NCI-H2196 (cell line): ENCODE data around the gene DACH1.

Experiments
- DNase-seq: peaks from one replicate; lab custom pipeline; 2025; ENCODE audit not compliant: unreplicated experiment; lab: John Stamatoyannopoulos, UW

Gene DACH1

GRCh38 chr13:71830736-71831135 lies 36.3 kb downstream of the DACH1 start:
- DNase-seq = no peak

DNA sequence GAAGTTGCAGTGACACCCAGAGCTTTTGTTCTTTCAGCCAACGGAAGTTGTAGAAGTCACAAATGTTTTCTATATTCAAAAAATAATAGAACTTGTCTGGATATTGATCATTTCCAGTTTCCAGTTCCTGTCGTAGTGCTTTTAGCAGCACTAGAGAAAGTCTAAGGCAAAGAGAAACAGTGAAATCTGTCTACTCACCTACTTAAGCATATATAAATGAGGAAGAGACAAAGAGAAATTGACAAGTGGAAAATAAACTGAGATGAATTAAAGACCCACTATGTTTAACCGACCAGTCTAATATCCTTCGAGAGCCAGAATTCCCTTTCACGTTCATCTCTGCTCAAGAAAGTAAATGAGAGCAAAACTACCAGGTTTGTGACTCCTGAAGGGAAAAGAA lies 36.7 kb downstream of the DACH1 start:
- DNase-seq = no peak

- no peak for DNase-seq
These were observed 37.5 kb downstream of the DACH1 start for GRCh38 chr13:71829547-71829946.

DNA sequence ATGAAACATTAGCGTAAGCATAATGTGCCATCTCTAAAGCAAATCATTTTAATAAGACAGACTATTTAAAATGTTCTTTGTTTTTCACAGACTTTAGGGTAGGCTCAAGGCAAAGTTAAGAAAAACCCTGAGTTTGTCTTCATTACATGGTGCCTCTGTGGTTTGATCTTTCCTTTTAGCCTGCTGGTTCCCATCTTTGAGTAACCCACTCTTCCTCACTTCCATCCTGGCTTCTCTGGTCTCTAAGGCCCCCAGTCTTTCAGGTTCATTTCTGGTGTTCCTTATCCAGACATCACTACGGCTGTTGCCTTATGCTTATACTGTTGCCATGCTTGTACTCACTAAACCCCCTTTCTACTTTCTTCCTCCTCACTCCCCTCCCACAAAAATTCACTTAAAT lies 38.4 kb downstream of the DACH1 start:
- DNase-seq = no peak

DNA sequence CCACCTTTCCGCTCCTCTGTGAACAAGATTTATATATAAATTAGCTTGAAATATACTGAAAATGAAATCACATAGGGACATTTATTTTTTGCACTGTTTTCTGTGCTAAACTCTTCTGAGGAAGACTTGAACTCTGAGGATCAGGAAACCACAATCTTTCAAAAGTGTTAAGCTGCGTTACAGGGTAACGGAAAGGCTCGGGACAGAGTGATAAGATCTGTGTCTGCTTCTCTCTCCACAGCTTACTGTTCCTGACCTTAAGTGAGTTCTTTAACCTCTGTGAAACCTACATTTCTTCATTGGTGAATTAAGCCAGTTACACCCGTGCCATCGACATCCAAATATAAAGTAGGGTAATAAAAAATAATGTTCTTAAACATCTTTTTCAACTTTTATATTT lies 38.9 kb downstream of the DACH1 start:
- DNase-seq = no peak

DNA sequence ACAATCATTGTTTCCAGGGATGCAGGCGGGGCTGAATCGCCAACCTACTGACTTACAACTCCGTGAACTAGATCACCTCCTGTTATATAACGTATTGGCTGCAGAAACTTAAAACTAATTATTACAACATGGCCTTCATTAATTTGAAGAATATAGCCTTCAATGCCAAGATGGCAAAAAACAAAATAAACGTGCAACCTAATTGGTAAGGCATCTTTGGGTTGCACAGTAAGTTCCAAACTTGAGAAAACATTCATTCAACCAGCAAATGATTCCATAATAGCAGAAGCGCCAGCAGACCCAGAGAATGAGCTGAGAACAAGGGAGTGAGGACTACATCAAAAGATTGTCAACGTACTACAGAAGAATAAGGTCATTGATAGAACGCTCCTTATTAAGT lies 39.8 kb downstream of the DACH1 start:
- no peak for DNase-seq

DNA sequence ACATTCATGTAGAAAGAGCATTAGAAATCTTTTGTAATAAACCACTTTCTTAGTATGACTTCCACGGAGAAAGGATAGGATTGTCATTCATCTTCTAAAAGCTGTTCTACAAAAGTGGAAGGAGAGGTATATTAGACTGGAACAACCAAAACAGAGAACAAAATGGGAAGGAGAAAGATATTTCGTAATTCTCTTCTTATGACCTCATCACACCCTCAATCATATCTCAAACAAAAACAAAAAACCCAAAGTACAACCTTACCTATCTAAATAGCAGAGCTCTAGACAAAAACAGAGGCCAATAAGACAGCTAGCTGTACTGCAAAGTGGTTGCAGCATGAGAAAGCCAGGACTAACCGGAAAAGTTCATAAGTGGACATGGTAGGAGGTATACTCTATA lies 46.3 kb downstream of the DACH1 start:
- no peak for DNase-seq

- no peak for DNase-seq
These were observed 49.7 kb downstream of the DACH1 start for GRCh38 chr13:71817335-71817734.

DNA sequence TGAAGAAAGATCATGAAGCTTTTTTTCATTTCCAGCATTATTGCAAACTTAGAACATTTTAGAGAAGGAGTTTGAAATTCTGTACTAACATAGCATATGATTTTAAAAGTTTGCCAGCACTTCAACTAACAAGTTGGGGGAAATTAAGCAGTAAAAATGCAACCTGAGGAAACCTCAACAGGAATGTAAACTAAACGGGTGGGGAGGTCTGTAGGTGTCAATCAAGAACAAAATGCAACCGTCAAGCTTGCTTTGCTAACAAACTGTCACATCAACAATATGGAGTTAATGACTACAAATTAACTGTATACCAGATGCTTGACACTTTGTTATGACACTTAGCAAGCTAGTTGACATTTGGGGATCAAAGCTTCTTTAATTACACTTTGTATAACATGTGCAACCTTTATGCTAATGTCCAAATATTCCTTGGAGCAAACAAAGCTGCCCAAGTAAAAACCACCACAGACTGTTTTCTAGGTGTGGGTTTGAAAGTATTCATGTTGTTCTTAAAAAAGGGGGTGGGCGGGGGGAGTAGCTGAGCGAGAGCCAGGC lies 52.1 kb downstream of the DACH1 start:
- DNase-seq = no peak

GRCh38 chr13:71813187-71813586 lies 53.8 kb downstream of the DACH1 start:
- DNase-seq = no peak

DNA sequence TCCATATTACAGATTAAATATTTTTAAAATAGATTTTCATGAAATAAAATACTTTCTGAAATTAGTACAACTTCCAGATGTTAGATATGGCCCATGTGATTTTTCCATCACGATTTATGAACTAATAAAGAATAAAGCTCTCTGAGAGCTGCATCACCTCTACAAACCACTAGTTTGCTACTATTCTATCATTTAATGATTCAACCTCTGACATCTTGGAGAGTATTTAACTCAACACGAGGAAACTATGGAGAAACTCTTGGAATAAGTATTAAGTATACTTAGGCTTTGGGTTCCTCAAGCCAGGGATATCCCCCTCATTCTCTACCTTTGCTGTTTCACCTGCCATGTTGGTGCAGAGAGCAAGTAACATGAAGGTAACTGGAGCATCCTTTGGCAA lies 55.7 kb downstream of the DACH1 start:
- DNase-seq = no peak

DNA sequence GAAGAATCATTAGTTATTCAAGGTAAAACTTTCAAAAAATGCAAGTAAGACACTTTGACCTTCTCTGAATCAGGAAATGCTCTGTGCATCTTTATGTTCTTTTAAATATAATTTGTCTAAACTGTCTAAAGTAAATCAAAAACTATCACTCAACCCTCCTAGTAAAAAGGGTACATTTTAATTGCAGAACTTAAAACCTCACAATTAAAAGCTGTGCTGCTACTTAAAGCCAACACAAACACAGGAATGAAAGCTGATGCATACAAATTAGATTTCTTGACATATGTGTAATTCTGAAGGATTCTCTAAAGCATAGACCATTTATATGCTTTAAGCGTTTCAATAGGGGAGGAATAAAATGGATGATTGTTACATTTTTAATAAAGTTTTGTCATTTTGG lies 58.3 kb downstream of the DACH1 start:
- DNase-seq = no peak

- no peak for DNase-seq
These were observed 60.1 kb downstream of the DACH1 start for GRCh38 chr13:71806886-71807285.

DNA sequence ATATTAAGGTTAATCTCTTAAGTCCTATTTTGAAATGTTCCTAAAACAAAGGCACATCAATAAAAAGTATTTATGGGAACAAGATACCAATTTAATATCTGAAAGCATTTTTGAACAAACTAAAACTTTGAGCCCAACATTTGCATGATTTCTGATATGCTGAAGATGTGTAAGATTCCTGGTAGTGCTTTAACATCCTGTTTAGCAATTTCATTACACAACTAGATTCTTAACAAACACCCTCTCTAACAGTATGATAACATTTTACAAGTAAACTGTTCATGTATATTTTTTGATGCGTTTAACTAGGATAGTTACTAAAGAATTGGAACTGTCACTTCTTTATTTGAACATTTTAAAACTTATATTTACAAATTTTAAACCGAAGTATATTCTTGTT lies 63.9 kb downstream of the DACH1 start:
- DNase-seq = no peak

DNA sequence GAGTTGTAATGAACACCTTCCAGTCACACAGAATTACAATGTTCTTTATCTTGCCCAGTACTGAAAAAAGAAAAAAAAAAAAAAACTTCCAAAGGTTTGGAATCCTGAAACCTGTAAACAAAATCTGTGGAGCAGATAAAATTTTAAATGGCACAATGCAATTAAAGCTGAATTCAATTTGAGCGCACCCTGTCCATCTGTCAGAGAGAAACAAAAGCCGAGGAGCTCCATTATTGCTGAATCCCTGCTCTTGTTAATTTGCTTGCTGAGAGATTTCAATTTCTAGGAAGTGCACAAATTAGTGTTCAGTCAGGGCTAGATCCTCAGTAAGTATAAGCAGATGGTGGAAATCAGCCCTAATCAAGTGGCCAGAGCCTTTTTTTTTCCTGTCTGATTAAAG lies 65.2 kb downstream of the DACH1 start:
- DNase-seq = no peak

GRCh38 chr13:71801165-71801760 lies 65.7 kb downstream of the DACH1 start:
- DNase-seq = no peak

GRCh38 chr13:71799324-71799723 lies 67.7 kb downstream of the DACH1 start:
- no peak for DNase-seq

DNA sequence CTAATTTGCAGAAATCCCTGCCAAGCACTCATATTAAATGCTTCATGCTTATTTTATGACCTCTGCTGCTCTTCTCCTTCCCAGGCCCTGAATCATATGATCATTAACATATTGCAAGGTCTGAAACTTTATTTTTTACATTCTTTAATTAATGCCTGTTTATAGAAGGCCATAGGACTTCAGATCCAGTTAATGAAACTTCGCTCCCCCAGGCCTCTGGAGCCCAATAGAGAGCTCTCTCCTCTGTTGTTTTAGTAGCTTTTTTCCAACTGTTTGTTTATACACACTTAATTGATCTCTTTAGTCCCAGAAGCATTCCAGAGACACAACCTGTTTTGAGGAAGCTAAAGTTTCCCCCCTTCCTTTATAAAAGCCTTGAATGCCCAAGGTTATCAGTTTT lies 68.3 kb downstream of the DACH1 start:
- no peak for DNase-seq

DNA sequence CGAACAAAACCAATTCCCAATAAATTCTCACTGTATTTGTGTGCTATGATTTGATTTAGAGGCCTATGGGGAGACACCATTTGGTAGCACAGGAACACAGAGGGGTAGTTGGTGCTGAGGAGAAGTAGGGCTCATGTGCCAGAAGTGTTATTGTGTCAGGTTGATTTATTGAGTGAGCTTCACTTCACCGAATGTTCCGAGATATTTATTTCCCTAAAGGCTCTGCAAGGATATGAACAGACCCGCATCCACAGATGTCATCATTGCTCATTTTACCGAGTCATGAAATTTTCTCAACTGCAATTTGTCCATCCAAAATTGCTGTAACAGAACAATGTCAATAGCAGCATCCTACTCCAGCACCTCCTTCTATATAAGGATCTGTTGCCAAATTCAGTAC lies 69.5 kb downstream of the DACH1 start:
- no peak for DNase-seq

GRCh38 chr13:71789693-71790329 lies 77.2 kb downstream of the DACH1 start:
- no peak for DNase-seq

DNA sequence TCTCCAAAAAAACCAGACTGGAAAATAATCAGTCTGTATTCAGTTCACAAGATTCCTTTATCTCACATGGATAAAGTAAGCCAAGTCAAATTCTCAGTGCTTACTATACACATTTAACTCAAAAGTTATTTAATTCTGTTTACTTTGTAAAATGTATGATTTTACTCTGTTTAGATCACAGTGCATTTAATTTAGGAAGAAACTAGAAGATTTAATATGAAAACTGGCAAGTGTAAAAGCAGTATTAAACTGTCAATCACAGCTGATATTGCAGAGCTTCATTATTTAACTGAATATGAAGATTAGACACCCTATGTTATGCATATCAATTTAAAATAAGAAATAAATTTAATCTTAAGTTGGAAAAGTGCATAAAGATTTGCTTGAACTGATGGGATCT lies 78.0 kb downstream of the DACH1 start:
- no peak for DNase-seq

GRCh38 chr13:71787414-71787813 lies 79.6 kb downstream of the DACH1 start:
- DNase-seq = no peak

DNA sequence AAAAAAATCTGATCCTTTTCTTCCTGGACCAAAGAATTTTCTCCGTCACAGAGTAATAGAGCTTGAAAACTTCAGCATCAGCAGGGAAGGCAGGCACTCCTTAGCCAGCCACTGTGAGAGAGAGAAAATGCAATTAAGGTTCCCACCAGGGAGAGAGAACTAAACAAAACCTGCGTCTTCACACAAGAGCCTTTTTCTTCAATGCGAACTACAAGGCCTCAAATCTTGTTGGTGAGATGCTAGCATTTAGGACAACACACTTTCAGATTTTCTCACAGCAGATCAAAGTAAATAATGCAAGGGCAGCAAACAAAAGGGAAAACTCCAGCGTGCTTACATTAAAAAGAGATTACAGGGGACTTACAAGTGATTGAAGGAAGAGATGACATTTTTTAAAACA lies 80.1 kb downstream of the DACH1 start:
- no peak for DNase-seq
